Thyroid gland (tissue), 4 donors: ENCODE data around the gene NR5A2. TPM values are rescaled to one million over a fixed set of nuclear protein-coding genes. Genes with fewer than 3 reads are reported as not detected.

ENCODE experiments used
- DNase-seq, 2 donors: peaks; one replicate each; pipeline ENCODE4 v3.0.0-alpha.2; 2019
- H3K27ac ChIP-seq, 3 donors: fragments of 200-600 bp; sonication (generic); 1 replicate in 2 of 3; 2 replicates in 1 of 3; pipeline ENCODE4 v1.5.1; 2016 to 2019; ENCODE audit warnings: mild to moderate bottlenecking in 1 of 3, moderate library complexity in 1 of 3
- H3K27me3 ChIP-seq: fragments of 200-600 bp; sonication (generic); one replicate; pipeline ENCODE4 v1.5.1; 2019
- H3K36me3 ChIP-seq, 2 donors: fragments of 200-600 bp; sonication (generic); one replicate each; pipeline ENCODE4 v1.5.1; 2016 to 2019
- H3K4me1 ChIP-seq, 2 donors: fragments of 200-600 bp; sonication (generic); one replicate each; pipeline ENCODE4 v1.5.1; 2017 to 2019
- H3K4me3 ChIP-seq, 3 donors: fragments of 200-600 bp; sonication (generic); replicated peaks in 1 of 3; 1 replicate in 2 of 3; 2 replicates in 1 of 3; pipeline ENCODE4 v1.5.1; 2016; ENCODE audit warnings: mild to moderate bottlenecking in 1 of 3
- H3K9me3 ChIP-seq: fragments of 200-600 bp; sonication (generic); one replicate; pipeline ENCODE4 v1.5.1; 2017
- CTCF ChIP-seq, 6 experiments: fragments of 200-600 bp in 3 of 6; fragments of 450-650 bp in 3 of 6; sonication (generic) in 3 of 6; IDR thresholded peaks; one replicate each; pipeline ENCODE4 v1.5.1; 2016 to 2019; ENCODE audit warnings: antibody characterized with exemption in 6 of 6, mild to moderate bottlenecking in 2 of 6, inconsistent platforms in 1 of 6, moderate library complexity in 1 of 6
- POLR2A ChIP-seq, 2 donors: fragments of 450-650 bp; IDR thresholded peaks; one replicate each; pipeline ENCODE4 v1.6.1; 2017; ENCODE audit warnings: antibody characterized with exemption in 2 of 2, mild to moderate bottlenecking in 2 of 2, moderate library complexity in 1 of 2
- WGBS, 2 donors: methylation state at CpG; one replicate each; pipeline ENCODE4 v1.1.5; 2017; 5-methylcytosine and 5-hydroxymethylcytosine counted together
- intact Hi-C: fragments of 100-400 bp; cut with DNase I; formaldehyde crosslinking; loops from one replicate; pipeline ENCODE4 v1.15.1; 2023
- total RNA-seq, 4 donors: library from RNA; depleted of rRNA; stranded (reverse); fragments of >200 nt; gene quantifications; one replicate each; pipeline ENCODE4 v1.2.3, GENCODE V29; 2016

Gene NR5A2
- total RNA-seq, 4 donors from 2014 or later = 1.5 to 8.2 (median 3.9) TPM

- Histone ChIP-seq H3K4me3 (no peak overlapping the region), H3K27ac (no peak overlapping the region), H3K4me1 (no peaks in the 10 kb centered on the region), H3K9me3 (no peaks in the 10 kb centered on the region), H3K27me3 (no peaks in the 10 kb centered on the region), H3K36me3 (no peaks in the 10 kb centered on the region)
- intact Hi-C loops = no loop called here
- WGBS, 2 donors = 31 to 33% methylated on average over 3 of the region's 3 CpGs
- DNase-seq = no peak
- TF ChIP-seq CTCF (IDR thresholded peaks at IDR 0.05) (no peak), POLR2A (IDR thresholded peaks at IDR 0.05) (no peak)
These were observed 170.7 kb downstream of the NR5A2 start for GRCh38 chr1:200198236-200198635.

GRCh38 chr1:200205216-200205995, 177.9 kb downstream of the NR5A2 start:
- WGBS, 2 donors = 69 to 75% methylated on average over 5 of the region's 5 CpGs
- H3K36me3 ChIP-seq = no peaks in the 10 kb centered on the region
- no peak for DNase-seq
- H3K4me3 ChIP-seq = no peak overlapping the region
- intact Hi-C loops = no loop called here
- no peak overlapping the region for H3K27ac ChIP-seq
- H3K9me3 ChIP-seq = no peaks in the 10 kb centered on the region
- no peaks in the 10 kb centered on the region for H3K4me1 ChIP-seq
- TF ChIP-seq CTCF (IDR thresholded peaks at IDR 0.05) (no peak), POLR2A (IDR thresholded peaks at IDR 0.05) (no peak)
- H3K27me3 ChIP-seq = no peaks in the 10 kb centered on the region

- H3K4me1 ChIP-seq = no peaks in the 10 kb centered on the region
- no peaks in the 10 kb centered on the region for H3K36me3 ChIP-seq
- TF ChIP-seq CTCF (IDR thresholded peaks at IDR 0.05) (no peak), POLR2A (IDR thresholded peaks at IDR 0.05) (no peak)
- no peak overlapping the region for H3K4me3 ChIP-seq
- no peaks in the 10 kb centered on the region for H3K9me3 ChIP-seq
- intact Hi-C loops = no loop called here
- no peak overlapping the region for H3K27ac ChIP-seq
- no peak for DNase-seq
- WGBS, 2 donors = 91 to 94% methylated on average over 3 of the region's 3 CpGs
- no peaks in the 10 kb centered on the region for H3K27me3 ChIP-seq
These were observed 178.8 kb downstream of the NR5A2 start for GRCh38 chr1:200206340-200206739.

- Histone ChIP-seq H3K9me3 (no peaks in the 10 kb centered on the region), H3K4me1 (no peaks in the 10 kb centered on the region), H3K27ac (no peak overlapping the region), H3K27me3 (no peaks in the 10 kb centered on the region), H3K4me3 (no peak overlapping the region), H3K36me3 (no peaks in the 10 kb centered on the region)
- TF ChIP-seq POLR2A (IDR thresholded peaks at IDR 0.05) = no peak
- TF ChIP-seq CTCF (IDR thresholded peaks at IDR 0.05) = no peak
- 65 to 69% methylated on average over 1 of the region's 1 CpG for WGBS, 2 donors
- intact Hi-C loops = no loop called here
- no peak for DNase-seq
These were observed 179.3 kb downstream of the NR5A2 start for GRCh38 chr1:200206761-200207160.

- intact Hi-C loops = no loop called here
- Histone ChIP-seq H3K4me1 (no peaks in the 10 kb centered on the region), H3K4me3 (no peak overlapping the region), H3K27me3 (no peaks in the 10 kb centered on the region), H3K36me3 (no peaks in the 10 kb centered on the region), H3K9me3 (no peaks in the 10 kb centered on the region), H3K27ac (no peak overlapping the region)
- whole genome bisulfite sequencing, 2 donors = 76 to 87% methylated on average over 6 of the region's 6 CpGs
- DNase-seq = no peak
- TF ChIP-seq POLR2A (IDR thresholded peaks at IDR 0.05) (no peak), CTCF (IDR thresholded peaks at IDR 0.05) (no peak)
These were observed 180.2 kb downstream of the NR5A2 start for GRCh38 chr1:200207711-200208126.
